Measurements from ENCODE around the gene GPR87.

Gene GPR87

GRCh38 chr3:151303751-151304150, 12.9 kb downstream of the GPR87 start:
- Histone ChIP-seq H3K4me3 (ENCODE audit: low read depth, low read length) (no peak overlapping the region), H3K36me3 (no peaks in the 10 kb centered on the region), H3K27me3 (no peaks in the 10 kb centered on the region), H3K4me1 (no peaks in the 10 kb centered on the region), H3K9me3 (no peaks in the 10 kb centered on the region)
- TF ChIP-seq, protein P1, sequence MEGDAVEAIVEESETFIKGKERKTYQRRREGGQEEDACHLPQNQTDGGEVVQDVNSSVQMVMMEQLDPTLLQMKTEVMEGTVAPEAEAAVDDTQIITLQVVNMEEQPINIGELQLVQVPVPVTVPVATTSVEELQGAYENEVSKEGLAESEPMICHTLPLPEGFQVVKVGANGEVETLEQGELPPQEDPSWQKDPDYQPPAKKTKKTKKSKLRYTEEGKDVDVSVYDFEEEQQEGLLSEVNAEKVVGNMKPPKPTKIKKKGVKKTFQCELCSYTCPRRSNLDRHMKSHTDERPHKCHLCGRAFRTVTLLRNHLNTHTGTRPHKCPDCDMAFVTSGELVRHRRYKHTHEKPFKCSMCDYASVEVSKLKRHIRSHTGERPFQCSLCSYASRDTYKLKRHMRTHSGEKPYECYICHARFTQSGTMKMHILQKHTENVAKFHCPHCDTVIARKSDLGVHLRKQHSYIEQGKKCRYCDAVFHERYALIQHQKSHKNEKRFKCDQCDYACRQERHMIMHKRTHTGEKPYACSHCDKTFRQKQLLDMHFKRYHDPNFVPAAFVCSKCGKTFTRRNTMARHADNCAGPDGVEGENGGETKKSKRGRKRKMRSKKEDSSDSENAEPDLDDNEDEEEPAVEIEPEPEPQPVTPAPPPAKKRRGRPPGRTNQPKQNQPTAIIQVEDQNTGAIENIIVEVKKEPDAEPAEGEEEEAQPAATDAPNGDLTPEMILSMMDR (IDR thresholded peaks at IDR 0.05; ENCODE audit: low read depth, low read length), result no peak
- no peak for DNase-seq

- no peak overlapping the region for H3K4me3 ChIP-seq (ENCODE audit: low read depth, low read length)
- H3K4me1 ChIP-seq, result no peaks in the 10 kb centered on the region; the same call in 1 of the 2 replicates
- H3K36me3 ChIP-seq, result no peaks in the 10 kb centered on the region
- no peak for DNase-seq
- TF ChIP-seq, protein P1 (IDR thresholded peaks at IDR 0.05; ENCODE audit: low read depth, low read length), result no peak
- H3K9me3 ChIP-seq, result no peaks in the 10 kb centered on the region
- no peaks in the 10 kb centered on the region for H3K27me3 ChIP-seq
Observed at GRCh38 chr3:151301787-151302186, 14.8 kb downstream of the GPR87 start.

GRCh38 chr3:151300539-151300938, 16.1 kb downstream of the GPR87 start:
- H3K36me3 ChIP-seq, result no peaks in the 10 kb centered on the region
- TF ChIP-seq, protein P1 (IDR thresholded peaks at IDR 0.05; ENCODE audit: low read depth, low read length), result no peak
- no peaks in the 10 kb centered on the region; the same call in 1 of the 2 replicates for H3K4me1 ChIP-seq
- no peak for DNase-seq
- no peak overlapping the region for H3K4me3 ChIP-seq (ENCODE audit: low read depth, low read length)
- H3K27me3 ChIP-seq, result no peaks in the 10 kb centered on the region
- H3K9me3 ChIP-seq, result no peaks in the 10 kb centered on the region

DNA sequence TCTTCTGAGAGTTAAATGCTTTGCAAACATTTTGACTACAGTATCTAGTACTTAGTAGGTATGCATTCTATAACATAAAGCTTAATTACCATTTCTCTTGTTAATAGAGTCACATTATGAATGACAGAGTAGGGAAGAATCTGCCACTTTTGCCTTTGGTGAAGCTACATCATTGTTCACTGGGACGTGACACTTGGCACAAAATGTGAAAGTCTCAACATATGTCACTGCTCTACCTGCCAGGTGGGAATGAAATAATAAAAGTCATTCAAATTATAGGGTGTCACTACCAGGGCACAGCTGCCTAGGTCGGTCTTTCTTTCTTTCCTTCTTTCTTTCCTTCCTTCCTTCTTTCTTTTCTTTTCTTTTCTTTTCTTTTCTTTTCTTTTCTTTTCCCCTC, 17.6 kb downstream of the GPR87 start:
- no peak overlapping the region for H3K4me3 ChIP-seq (ENCODE audit: low read depth, low read length)
- no peaks in the 10 kb centered on the region for H3K36me3 ChIP-seq
- H3K9me3 ChIP-seq, result no peaks in the 10 kb centered on the region
- DNase-seq, result no peak
- H3K4me1 ChIP-seq, result no peaks in the 10 kb centered on the region; the same call in 1 of the 2 replicates
- TF ChIP-seq, protein P1 (IDR thresholded peaks at IDR 0.05; ENCODE audit: low read depth, low read length), result no peak
- no peaks in the 10 kb centered on the region for H3K27me3 ChIP-seq

- TF ChIP-seq, protein P1 (IDR thresholded peaks at IDR 0.05; ENCODE audit: low read depth, low read length), result no peak
Observed at GRCh38 chr3:151297429-151297828, 19.2 kb downstream of the GPR87 start.

DNA sequence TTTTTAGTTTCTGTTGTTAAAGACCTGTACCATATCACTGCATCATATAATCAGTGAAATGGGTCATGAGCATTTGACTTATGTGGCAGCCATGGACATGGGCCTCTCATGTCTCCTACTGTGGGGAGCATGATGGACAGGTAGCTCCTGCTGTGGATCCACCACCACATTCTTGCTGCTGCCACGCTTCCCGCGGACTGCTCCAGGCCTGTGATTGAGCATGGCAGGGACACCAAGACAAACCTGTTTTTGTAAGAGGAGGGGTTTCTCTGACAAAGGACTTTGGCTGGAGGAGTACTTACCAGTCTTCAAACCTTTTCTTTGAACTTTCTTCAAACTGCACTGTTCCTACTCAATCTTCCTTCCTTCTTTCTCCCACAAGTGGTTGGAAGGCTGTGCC, 20.4 kb downstream of the GPR87 start:
- TF ChIP-seq, protein P1 (IDR thresholded peaks at IDR 0.05; ENCODE audit: low read depth, low read length), result no peak
- no peaks in the 10 kb centered on the region for H3K9me3 ChIP-seq
- no peaks in the 10 kb centered on the region; the same call in 1 of the 2 replicates for H3K4me1 ChIP-seq
- no peak overlapping the region for H3K4me3 ChIP-seq (ENCODE audit: low read depth, low read length)
- no peaks in the 10 kb centered on the region for H3K36me3 ChIP-seq
- DNase-seq, result no peak
- no peaks in the 10 kb centered on the region for H3K27me3 ChIP-seq

More at GRCh38 chr3:151297429-151297828, 19.2 kb downstream of the GPR87 start:
- H3K27me3 ChIP-seq, result no peaks in the 10 kb centered on the region
- H3K4me3 ChIP-seq (ENCODE audit: low read depth, low read length), result no peak overlapping the region
- H3K4me1 ChIP-seq, result no peaks in the 10 kb centered on the region; the same call in 1 of the 2 replicates
- no peaks in the 10 kb centered on the region for H3K36me3 ChIP-seq
- DNase-seq, result no peak
- no peaks in the 10 kb centered on the region for H3K9me3 ChIP-seq
